Measurements from ENCODE around the gene AKR1B15.

DNA sequence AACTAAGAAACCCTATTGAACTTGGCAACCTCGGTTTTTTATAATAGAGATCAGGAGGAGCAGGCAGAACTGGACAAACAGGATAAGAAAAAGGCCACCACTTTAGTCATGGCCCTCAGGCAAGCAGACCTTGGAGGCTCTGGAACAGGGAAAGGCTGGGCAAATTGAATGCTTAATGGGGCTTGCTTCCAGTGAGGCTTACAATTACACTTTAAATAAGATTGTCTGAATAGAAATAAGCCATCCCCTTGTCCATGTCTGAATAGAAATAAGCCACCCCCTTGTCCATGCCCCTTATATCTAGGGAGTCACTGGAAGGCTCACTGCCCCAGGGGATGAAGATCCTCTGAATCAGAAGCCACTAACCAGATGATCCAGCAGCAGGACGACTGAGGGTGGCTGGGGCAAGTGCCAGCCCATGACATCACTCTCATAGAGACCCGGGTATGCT, 40.6 kb downstream of the AKR1B15 start:
- TF ChIP-seq CTCF (IDR thresholded peaks at IDR 0.05) (no peak), POLR2AphosphoS5 (IDR thresholded peaks at IDR 0.05) (no peak), POLR2A (IDR thresholded peaks at IDR 0.05; ENCODE audit: low read depth) (no peak), EP300 (IDR thresholded peaks at IDR 0.05) (no peak)

Data from esophagus muscularis mucosa (tissue), 4 donors.